Cardiac fibroblast (primary cell): ENCODE results near the gene COG5.

Experiments used
- DNase-seq, 2 donors: peaks; one replicate each; pipeline versions ENCODE4 v3.0.0 to v3.0.0-alpha.2; 2010; ENCODE audit warnings: low read depth in 2 of 2
- H3K4me3 ChIP-seq, 2 donors: replicated peaks in 1 of 2; 1 replicate in 1 of 2; 2 replicates in 1 of 2; pipeline ENCODE4 v1.5.1; 2011; ENCODE audit warnings: low read depth in 2 of 2, low read length in 2 of 2, mild to moderate bottlenecking in 2 of 2, moderate library complexity in 1 of 2
- CTCF ChIP-seq: IDR thresholded peaks from one replicate; pipeline ENCODE4 v1.5.1; 2011; ENCODE audit warnings: low read depth, mild to moderate bottlenecking, low read length, inconsistent platforms

COG5 gene

GRCh38 chr7:107292591-107292990 is 271.1 kb downstream of the COG5 start:
- TF ChIP-seq CTCF, result no peak
- no peak for DNase-seq
- no peak overlapping the region for H3K4me3 ChIP-seq

DNA sequence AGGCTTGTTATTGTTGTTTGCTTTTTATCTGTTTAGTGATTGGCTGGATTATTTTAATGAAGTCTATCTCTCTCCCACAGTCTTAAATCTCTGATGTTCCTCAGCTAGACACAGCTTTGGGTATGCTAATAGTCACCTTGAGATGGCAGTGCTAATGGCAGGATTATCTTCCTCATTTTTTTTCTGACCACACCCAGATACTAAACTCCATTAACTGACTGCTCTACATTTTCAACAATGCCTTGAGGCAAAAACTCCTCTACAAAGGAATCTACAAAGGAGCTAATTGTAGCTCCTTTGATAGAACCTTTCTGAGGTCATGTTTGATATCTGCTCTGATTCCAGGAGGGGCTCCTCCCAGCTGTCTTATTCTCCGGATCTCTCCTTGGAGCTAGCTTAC is 272.3 kb downstream of the COG5 start:
- DNase-seq, result no peak
- no peak overlapping the region for H3K4me3 ChIP-seq
- TF ChIP-seq CTCF, result no peak

- TF ChIP-seq CTCF, result no peak
- H3K4me3 ChIP-seq, result no peak overlapping the region
- DNase-seq, result peak in 1 of 2 donors; percentile 41
Observed at GRCh38 chr7:107286751-107287621, 276.7 kb downstream of the COG5 start.

DNA sequence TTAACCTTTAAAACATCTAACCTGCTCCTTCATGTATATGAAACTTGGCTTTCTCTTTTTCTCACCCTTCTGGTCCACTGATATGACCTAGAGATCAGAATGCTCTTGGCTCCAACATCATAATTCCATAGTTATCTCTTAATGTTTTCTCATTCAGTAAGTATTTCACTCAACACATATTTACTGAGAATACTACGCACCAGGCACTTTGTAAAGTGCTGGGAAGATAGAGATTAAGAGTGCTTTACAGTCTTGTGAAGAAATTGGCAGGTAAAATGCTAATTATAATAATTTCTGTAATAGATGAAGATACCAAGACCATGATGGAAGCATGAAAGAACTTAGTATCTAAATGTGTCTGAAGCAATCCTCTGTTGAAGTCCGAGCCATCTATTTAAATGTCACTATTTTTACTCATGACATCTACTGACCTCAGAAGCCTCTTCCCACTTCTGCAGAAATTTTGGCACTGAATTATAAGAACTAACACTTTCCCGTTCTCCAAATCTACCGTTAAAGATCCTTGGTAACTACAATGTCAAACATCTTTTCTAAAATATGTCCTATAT is 278.7 kb downstream of the COG5 start:
- H3K4me3 ChIP-seq, result no peak overlapping the region
- peak in 1 of 2 donors; percentile 20 for DNase-seq
- no peak for TF ChIP-seq CTCF

DNA sequence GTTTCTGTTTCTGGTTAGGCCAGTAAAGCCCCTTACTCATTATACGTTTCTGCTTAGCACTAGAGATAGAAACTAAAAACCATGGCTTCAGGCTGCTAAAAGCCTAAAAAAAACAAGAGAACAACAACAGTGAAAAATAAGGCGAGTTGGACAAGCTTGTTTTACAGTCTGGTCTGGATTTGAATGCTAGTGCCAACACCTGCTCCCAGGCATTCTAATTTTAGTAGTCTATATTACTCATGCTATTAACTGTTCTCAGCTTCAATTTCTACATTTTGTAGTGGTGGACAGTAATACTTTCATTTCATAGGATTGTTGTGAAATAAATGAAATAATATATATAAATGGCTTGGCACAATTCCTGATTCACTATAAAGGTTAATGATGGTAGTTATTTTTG is 286.4 kb downstream of the COG5 start:
- DNase-seq, result no peak
- no peak overlapping the region for H3K4me3 ChIP-seq
- TF ChIP-seq CTCF, result no peak

DNA sequence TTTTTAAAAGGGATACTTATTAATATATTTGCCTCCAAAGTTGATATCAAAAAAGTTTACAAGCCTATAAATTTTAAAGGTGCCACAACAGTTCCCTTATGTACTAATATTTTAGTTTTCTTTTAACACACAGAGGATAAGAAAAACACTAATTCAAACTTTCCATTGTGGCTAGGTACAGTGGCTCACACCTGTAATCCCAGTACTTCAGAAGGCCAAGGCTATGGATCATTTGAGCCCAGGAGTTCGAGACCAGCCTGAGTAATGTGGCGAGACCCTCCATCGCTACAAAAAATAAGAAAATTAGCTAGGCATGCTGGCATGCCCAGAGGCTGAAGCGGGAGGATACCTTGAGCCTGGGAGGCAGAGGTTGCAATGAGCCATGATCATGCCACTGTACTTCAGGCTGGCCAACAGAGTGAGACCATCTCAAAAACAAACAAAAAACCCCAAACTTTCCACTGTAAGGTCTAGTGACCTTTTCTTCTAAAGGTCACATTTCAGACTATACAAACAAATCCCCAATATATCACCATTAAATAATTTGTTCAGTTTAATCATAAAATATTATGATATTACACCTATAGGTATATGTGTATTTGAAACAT is 287.4 kb downstream of the COG5 start:
- DNase-seq, result no peak
- TF ChIP-seq CTCF, result no peak
- no peak overlapping the region for H3K4me3 ChIP-seq
